Memory B cell (primary cell): Measurements from ENCODE around the gene EEF1AKMT2.
A peak's percentile ranks its signal among the peaks of the same experiment; 100 is the strongest.
"Not testable (repeated sequence)": the region's sequence is repeated elsewhere in the genome, so short reads cannot be mapped to it uniquely, and the experiment has no call there.

Experiments used
- ATAC-seq: fragments of 150-1000 bp; cut with Tn5 transposase; 2 replicates; pipeline ENCODE4 v1.10.0; 2021; ENCODE audit warnings: low read depth, mild to moderate bottlenecking, moderate library complexity
- DNase-seq, 2 donors: peaks; one replicate each; pipeline ENCODE4 v3.0.0; 2022; ENCODE audit warnings: low spot score in 2 of 2
- H3K27ac Mint-ChIP-seq: one replicate; pipeline ENCODE4 v1.8.0; 2022; ENCODE audit warnings: mild to moderate bottlenecking, moderate library complexity, mixed read lengths
- H3K27me3 Mint-ChIP-seq: one replicate; pipeline ENCODE4 v1.8.0; 2022; ENCODE audit warnings: mixed read lengths
- H3K36me3 Mint-ChIP-seq: one replicate; pipeline ENCODE4 v1.8.0; 2022; ENCODE audit warnings: mild to moderate bottlenecking, mixed read lengths
- H3K4me1 Mint-ChIP-seq: one replicate; pipeline ENCODE4 v1.8.0; 2022; ENCODE audit warnings: mixed read lengths
- H3K4me3 Mint-ChIP-seq: one replicate; pipeline ENCODE4 v1.8.0; 2022; ENCODE audit warnings: mild to moderate bottlenecking, moderate library complexity, mixed read lengths
- H3K9me3 Mint-ChIP-seq: one replicate; pipeline ENCODE4 v1.8.0; 2022; ENCODE audit warnings: mixed read lengths

EEF1AKMT2 gene

DNA sequence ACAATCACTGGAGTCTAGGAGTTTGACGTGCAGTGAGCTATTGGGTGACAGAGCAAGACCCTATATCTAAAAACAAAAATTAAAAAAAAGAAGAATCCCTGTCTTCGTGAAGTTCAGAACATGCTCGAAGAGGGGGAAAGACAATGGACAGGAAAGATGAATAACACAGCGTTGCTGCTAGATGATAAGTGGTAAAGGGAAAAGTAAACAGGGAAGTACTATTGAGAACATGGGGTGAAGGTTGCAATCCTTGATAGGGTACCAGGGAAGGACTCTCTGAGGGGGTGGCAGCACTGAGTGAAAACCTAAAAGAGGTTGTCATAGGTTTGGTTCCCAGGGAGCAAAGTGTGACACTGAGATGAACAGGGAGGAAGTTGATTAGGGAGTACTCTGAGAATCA lies 7.1 kb upstream of the EEF1AKMT2 start:
- DNase-seq = no peak
- Mint-ChIP-seq H3K27ac (no peak overlapping the region), H3K9me3 (no peaks in the 10 kb centered on the region), H3K4me3 (no peak overlapping the region), H3K4me1 (peaks cover 8% of the 10 kb centered on the region), H3K27me3 (peaks cover 3% of the 10 kb centered on the region), H3K36me3 (no peaks in the 10 kb centered on the region)
- no peak for ATAC-seq

DNA sequence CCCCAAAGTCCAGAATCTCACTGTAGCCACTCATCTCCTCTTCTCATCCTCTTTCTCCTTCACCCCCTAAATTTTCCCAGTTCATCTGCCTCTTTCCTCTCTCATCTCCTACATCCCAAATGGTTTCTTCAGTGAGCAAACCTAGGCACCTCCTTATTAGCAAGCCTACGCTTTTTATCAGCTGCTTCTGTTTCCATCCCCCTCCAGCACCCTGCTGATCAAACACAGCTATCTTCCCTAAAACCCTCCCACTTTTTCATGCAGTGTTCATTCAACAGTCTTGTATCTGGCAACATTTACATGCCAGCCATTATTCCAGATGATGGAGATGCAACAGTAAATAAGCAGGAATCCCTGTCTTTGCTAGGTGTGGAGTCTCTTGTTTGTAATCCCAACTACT lies 6.7 kb upstream of the EEF1AKMT2 start:
- no peak overlapping the region for H3K4me3 Mint-ChIP-seq
- DNase-seq (no peak), ATAC-seq (no peak)
- H3K27ac Mint-ChIP-seq = no peak overlapping the region
- peaks cover 8% of the 10 kb centered on the region for H3K4me1 Mint-ChIP-seq
- H3K36me3 Mint-ChIP-seq = no peaks in the 10 kb centered on the region
- H3K9me3 Mint-ChIP-seq = no peaks in the 10 kb centered on the region
- peaks cover 3% of the 10 kb centered on the region for H3K27me3 Mint-ChIP-seq

DNA sequence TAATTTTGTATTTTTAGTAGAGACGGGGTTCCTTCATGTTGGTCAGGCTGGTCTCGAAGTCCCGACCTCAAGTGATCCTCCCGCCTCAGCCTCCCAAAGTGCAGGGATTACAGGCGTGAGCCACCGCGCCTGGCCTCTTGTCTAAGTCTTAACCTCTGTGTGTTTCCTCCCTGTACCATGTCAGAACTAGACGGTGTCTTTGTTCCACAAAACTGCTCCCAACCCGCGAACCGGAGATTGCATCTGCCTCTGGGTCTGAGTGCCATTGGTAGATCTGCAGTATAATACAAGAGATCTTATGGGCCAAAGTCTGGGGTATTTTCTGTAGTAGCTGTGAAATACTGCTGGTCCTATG lies 1.3 kb upstream of the EEF1AKMT2 start:
- H3K9me3 Mint-ChIP-seq = no peaks in the 10 kb centered on the region
- peaks cover 15% of the 10 kb centered on the region for H3K4me1 Mint-ChIP-seq
- no peak for DNase-seq
- peaks cover 3% of the 10 kb centered on the region for H3K36me3 Mint-ChIP-seq
- no peaks in the 10 kb centered on the region for H3K27me3 Mint-ChIP-seq
- H3K27ac Mint-ChIP-seq = peak overlapping the region; percentile 98
- no peak for ATAC-seq
- H3K4me3 Mint-ChIP-seq = peak overlapping the region; percentile 99

DNA sequence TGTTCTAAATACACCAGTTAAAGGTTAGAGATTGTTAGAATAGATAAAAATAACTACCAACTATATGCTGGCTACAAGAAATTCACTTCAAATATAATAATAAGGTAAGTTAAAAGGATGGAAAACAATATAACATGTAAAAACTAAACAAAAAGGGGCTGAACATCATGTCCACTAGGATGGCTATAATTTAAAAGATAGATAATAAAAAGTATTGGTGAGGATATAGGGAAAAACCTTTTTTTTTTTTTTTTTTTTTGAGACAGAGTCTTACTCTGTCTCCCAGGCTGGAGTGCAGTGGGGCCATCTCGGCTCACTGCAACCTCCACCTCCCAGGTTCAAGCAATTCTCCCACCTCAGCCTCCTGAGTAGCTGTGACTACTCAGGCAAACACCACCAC lies 8.8 kb downstream of the EEF1AKMT2 start:
- not testable (repeated sequence) for H3K27me3 Mint-ChIP-seq, H3K9me3 Mint-ChIP-seq, DNase-seq, ATAC-seq, H3K4me1 Mint-ChIP-seq, H3K4me3 Mint-ChIP-seq, H3K27ac Mint-ChIP-seq
- H3K36me3 Mint-ChIP-seq = peaks cover 20% of the 10 kb centered on the region

DNA sequence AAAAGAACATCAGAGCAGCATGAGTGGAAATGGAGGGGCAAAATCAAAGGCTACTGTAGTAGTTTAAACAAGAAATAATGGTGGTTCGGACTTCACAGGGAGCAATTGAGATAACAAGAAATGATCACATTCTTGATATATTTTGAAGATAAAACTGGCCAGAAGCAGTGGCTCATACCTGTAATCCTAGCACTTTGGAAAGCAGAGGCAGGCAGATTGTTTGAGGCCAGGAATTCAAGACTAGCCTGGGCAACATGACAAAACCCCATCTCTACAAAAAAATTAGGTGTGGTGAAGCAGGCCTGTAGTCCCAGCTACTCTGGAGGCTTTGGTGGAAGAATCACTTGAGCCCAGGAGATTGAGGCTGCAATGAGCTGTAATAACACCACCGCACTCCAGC lies 22.9 kb downstream of the EEF1AKMT2 start:
- H3K4me1 Mint-ChIP-seq = no peaks in the 10 kb centered on the region
- no peaks in the 10 kb centered on the region for H3K9me3 Mint-ChIP-seq
- H3K27ac Mint-ChIP-seq = no peak overlapping the region
- no peak for DNase-seq
- no peak for ATAC-seq
- H3K27me3 Mint-ChIP-seq = no peaks in the 10 kb centered on the region
- peaks cover 34% of the 10 kb centered on the region for H3K36me3 Mint-ChIP-seq
- H3K4me3 Mint-ChIP-seq = no peak overlapping the region

DNA sequence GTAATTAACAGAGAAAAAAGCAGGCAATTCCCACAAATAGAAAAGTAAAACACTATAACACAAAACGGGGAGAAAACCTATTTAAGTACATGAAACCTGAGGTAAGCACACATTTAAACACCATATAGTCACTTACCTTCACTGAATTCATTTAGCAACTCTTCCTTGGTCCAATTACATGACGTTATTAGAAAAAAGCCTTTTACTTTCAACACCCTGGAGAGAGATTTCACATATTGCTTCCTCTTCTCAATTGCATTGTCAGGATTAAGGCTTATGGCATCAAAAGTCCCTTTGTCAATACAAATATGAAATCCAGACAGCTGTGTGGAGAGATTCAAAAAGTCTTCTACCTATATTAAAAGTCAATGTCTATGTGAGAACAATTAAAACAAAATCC lies 26.4 kb downstream of the EEF1AKMT2 start:
- no peak for ATAC-seq
- Mint-ChIP-seq H3K4me1 (no peaks in the 10 kb centered on the region), H3K9me3 (no peaks in the 10 kb centered on the region), H3K27ac (no peak overlapping the region), H3K27me3 (no peaks in the 10 kb centered on the region), H3K36me3 (peaks cover 14% of the 10 kb centered on the region), H3K4me3 (no peak overlapping the region)
- no peak for DNase-seq

DNA sequence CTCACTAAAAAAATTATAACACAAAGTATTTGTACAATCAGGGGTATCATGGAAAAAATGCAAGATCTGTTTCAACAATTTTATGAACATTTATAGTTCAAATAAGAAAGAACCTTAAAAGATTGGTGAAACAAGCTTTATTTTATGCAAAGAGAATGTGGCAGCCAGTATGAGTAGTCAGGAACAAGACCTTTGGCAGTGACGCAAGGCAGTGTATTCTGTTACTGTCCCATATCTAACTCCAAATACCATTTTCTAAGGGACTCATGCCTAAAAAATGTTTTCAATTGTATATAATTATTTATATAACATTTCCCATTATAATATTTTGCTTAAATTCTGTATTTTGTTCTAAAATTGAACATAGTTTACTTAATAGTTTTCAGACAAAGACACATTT lies 28.4 kb downstream of the EEF1AKMT2 start:
- Mint-ChIP-seq H3K27ac (no peak overlapping the region), H3K9me3 (no peaks in the 10 kb centered on the region), H3K4me3 (no peak overlapping the region), H3K4me1 (no peaks in the 10 kb centered on the region), H3K36me3 (peaks cover 13% of the 10 kb centered on the region), H3K27me3 (no peaks in the 10 kb centered on the region)
- no peak for DNase-seq
- no peak for ATAC-seq

DNA sequence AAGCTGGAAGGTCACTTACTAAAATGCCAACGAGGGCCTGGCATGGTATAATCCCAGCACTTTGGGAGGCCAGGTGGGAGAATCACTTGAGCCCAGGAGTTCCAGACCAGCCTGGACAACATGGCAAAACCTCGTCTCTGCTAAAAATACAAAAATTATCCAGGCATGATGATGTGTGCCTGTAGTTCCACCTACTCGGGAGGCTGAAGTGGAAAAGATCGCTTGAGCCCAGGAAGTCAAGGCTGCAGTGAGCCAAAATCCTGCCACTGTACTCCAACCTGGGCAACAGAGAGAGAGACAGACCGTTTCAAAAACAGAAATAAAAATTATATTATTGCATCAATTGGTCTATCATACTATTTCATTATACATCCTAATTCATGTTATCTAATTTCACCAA lies 29.4 kb downstream of the EEF1AKMT2 start:
- Mint-ChIP-seq H3K4me3 (no peak overlapping the region), H3K4me1 (no peaks in the 10 kb centered on the region), H3K36me3 (peaks cover 12% of the 10 kb centered on the region), H3K27me3 (no peaks in the 10 kb centered on the region), H3K27ac (no peak overlapping the region), H3K9me3 (no peaks in the 10 kb centered on the region)
- no peak for ATAC-seq
- DNase-seq = no peak

DNA sequence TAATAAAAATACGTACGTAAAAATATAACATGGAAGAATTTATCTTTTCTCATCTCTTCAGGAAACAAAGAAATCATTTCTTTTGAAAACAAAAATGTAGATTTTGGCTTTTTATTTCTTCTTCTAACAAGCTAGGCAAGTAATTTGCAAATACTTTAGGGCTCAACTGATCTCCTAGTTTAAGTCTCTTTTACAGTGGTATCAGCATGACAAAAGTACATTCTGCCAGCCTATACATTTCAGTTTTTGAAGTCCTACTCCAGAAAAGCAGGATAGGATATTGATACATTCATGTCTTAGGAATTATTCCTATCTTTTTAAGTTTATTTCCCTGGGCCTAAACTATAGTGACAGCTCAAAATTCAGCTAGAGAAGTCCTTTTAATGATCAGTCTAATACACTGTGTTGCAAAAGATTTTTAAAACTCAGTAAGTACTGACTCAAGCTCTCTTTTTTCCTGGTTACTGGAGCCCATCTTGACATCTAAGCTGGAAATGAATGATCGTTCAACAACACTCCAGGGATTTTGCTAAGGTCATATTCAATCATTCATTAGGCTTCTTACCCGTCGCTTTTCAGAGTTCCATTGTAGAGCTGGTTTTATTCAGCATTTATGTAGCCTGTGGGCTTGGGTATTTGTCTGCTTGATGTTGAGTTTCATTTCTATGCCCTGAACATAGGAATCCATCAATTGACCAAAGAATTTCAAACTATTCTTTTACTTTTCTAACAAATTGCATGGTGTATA lies 35.4 kb downstream of the EEF1AKMT2 start:
- peaks cover 15% of the 10 kb centered on the region for H3K36me3 Mint-ChIP-seq
- no peak overlapping the region for H3K27ac Mint-ChIP-seq
- H3K4me1 Mint-ChIP-seq = no peaks in the 10 kb centered on the region
- H3K9me3 Mint-ChIP-seq = no peaks in the 10 kb centered on the region
- H3K27me3 Mint-ChIP-seq = no peaks in the 10 kb centered on the region
- no peak for DNase-seq
- no peak for ATAC-seq
- H3K4me3 Mint-ChIP-seq = no peak overlapping the region

DNA sequence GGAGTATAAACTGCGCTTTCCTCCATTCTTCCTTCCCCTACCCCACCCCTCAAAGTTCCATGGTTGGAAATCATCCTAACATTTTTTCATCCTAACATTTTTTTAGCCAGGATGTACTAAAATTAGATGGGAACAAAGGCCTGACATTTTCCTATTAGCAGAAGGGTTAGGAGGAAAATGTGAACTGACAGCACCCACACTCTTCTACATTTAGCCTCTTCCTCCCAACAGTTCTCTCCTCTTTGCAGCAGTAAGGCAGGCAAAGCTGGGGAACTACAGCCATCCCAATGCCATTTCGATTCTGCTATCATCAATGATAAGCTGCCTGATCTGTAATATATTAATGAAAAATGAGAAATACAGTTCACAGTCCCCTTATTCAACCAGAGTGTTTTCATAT lies 36.1 kb downstream of the EEF1AKMT2 start:
- H3K4me1 Mint-ChIP-seq = no peaks in the 10 kb centered on the region
- ATAC-seq (no peak), DNase-seq (no peak)
- H3K27ac Mint-ChIP-seq = no peak overlapping the region
- no peaks in the 10 kb centered on the region for H3K27me3 Mint-ChIP-seq
- peaks cover 15% of the 10 kb centered on the region for H3K36me3 Mint-ChIP-seq
- no peak overlapping the region for H3K4me3 Mint-ChIP-seq
- no peaks in the 10 kb centered on the region for H3K9me3 Mint-ChIP-seq

DNA sequence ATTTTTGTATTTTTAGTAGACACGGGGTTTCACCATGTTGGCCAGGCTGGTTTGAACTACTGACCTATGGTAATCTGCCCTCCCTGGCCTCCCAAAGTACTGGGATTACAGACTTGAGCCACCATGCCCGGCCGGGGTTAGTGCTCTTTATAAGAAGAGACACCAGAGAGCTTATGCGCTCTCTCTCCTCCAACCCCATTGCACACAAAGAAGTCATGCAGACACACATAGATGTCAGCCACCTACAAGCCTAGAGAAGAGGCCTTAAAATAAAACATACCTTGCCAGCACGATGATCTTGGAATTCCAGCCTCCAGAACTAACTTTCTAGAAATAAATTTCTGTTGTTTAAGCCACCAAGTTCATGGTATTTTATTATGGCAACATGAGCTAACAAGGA lies 37.5 kb downstream of the EEF1AKMT2 start:
- H3K27ac Mint-ChIP-seq = no peak overlapping the region

DNA sequence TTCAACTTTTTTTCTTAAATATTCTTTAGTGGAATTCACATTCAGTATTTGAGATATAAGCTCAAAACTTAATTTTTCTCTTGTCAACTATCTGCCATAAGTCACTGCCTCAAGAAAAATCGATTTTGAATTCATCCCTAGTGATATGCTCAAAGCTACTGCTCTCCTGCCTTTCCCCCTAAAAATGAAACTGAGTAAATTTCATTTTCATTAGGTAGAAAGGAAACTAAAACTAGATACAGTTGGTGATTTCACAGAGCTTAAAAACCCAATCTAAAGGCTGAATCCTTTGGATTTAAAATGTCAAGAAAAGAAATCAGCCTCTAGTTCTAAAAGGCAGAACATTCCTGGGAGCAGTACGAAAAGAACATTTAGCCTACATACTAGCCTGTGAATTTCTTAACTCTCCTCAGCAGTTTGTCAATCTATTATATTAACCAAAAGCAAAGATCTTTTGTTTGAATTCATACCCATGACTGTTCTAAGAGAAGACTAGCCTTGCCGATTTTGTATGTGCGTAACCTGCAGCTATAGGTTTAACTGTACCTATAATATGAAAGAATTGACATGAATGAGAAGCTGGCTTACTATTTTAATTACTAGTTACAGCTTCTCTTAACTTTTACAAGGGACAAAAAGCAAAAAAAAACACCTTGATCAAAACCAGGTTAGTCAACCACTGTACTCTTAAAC lies 42.6 kb downstream of the EEF1AKMT2 start:
- Mint-ChIP-seq H3K27ac (peak overlapping the region; percentile 80), H3K4me1 (peaks cover 9% of the 10 kb centered on the region), H3K4me3 (no peak overlapping the region), H3K36me3 (peaks cover 1% of the 10 kb centered on the region), H3K9me3 (no peaks in the 10 kb centered on the region), H3K27me3 (no peaks in the 10 kb centered on the region)
- ATAC-seq = no peak
- no peak for DNase-seq

More for the DNA sequence above, 37.5 kb downstream of the EEF1AKMT2 start:
- H3K27me3 Mint-ChIP-seq = no peaks in the 10 kb centered on the region
- H3K4me3 Mint-ChIP-seq = no peak overlapping the region
- peaks cover 2% of the 10 kb centered on the region for H3K4me1 Mint-ChIP-seq
- H3K36me3 Mint-ChIP-seq = peaks cover 12% of the 10 kb centered on the region
- ATAC-seq (no peak), DNase-seq (no peak)
- H3K9me3 Mint-ChIP-seq = no peaks in the 10 kb centered on the region

DNA sequence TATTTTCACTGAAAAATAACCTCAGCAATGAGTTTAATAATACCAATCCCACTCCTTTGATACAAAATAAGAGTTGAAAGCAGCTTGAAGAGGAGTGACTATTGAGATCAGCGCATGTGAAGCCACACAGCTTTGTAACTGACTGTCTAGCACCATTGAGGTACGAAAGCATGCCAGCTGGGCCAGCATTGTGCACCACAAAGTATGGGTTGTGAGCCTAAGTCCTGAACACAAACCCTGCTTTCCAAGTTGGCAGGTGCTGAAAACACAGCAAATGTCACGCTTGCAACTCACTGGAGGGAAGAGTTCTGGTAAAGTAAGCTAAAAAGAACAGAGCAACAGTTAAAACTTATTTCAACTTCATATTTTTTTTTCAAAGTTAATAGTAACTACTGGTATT lies 43.5 kb downstream of the EEF1AKMT2 start:
- Mint-ChIP-seq H3K27ac (no peak overlapping the region), H3K36me3 (peaks cover 3% of the 10 kb centered on the region), H3K4me1 (peaks cover 9% of the 10 kb centered on the region), H3K27me3 (no peaks in the 10 kb centered on the region), H3K4me3 (no peak overlapping the region), H3K9me3 (no peaks in the 10 kb centered on the region)
- no peak for ATAC-seq
- no peak for DNase-seq

DNA sequence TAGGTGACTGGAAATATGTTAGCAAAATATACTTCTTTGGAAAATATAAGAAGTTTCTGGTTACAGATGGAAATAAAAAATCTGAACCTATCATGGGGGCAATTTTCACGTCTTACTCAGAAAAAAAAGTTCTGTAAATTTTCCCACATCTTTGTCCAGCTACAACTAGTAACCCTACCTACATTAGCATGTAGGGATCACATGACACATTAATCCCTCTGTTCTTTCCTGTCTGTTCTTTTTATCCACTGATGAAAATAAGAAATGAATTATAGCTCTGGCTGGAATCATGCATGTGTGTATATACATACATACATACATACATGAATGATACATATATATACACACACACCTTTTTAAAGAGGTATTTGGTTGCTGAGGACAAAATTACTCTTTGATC lies 43.9 kb downstream of the EEF1AKMT2 start:
- no peak overlapping the region for H3K27ac Mint-ChIP-seq
- H3K36me3 Mint-ChIP-seq = peaks cover 3% of the 10 kb centered on the region
- ATAC-seq (no peak), DNase-seq (no peak)
- H3K27me3 Mint-ChIP-seq = no peaks in the 10 kb centered on the region
- H3K4me1 Mint-ChIP-seq = peaks cover 9% of the 10 kb centered on the region
- H3K4me3 Mint-ChIP-seq = no peak overlapping the region
- no peaks in the 10 kb centered on the region for H3K9me3 Mint-ChIP-seq

DNA sequence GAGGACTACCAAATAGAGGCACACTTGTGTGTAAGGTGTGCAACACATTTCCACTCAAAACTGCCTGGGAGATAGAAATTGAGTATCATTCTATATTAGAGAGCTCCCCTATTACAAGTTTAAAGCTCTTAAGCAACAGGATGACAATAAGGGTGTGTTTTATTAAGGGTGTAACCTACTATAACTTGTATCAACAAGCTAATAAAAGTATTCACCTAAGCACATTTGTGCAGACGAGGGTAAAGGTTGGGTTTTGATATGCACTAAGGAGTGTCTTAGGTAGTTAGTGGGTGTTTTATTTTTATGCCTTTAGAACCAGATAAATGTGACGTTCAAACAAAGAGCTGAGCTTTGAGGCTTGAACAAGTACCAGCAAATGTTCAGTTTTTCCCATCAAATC lies 44.7 kb downstream of the EEF1AKMT2 start:
- Mint-ChIP-seq H3K4me1 (peaks cover 12% of the 10 kb centered on the region), H3K36me3 (peaks cover 3% of the 10 kb centered on the region), H3K4me3 (no peak overlapping the region), H3K27me3 (no peaks in the 10 kb centered on the region), H3K27ac (no peak overlapping the region), H3K9me3 (no peaks in the 10 kb centered on the region)
- DNase-seq (no peak), ATAC-seq (no peak)
